GM10266 (cell line): Measurements from ENCODE around the gene ENPP7.
A peak's percentile ranks its signal among the peaks of the same experiment; 100 is the strongest.

Experiments used
- DNase-seq: peaks from one replicate; pipeline ENCODE4 v3.0.0; 2012; ENCODE audit errors: extremely low spot score
- TF ChIP-seq, protein P1 (sequence below): IDR thresholded peaks from 2 replicates; pipeline ENCODE4 v1.5.1; 2012; ENCODE audit warnings: mild to moderate bottlenecking, low read depth; ENCODE audit not compliant: control insufficient read depth, insufficient read depth; ENCODE audit errors: missing control alignments

The ENPP7 gene

DNA sequence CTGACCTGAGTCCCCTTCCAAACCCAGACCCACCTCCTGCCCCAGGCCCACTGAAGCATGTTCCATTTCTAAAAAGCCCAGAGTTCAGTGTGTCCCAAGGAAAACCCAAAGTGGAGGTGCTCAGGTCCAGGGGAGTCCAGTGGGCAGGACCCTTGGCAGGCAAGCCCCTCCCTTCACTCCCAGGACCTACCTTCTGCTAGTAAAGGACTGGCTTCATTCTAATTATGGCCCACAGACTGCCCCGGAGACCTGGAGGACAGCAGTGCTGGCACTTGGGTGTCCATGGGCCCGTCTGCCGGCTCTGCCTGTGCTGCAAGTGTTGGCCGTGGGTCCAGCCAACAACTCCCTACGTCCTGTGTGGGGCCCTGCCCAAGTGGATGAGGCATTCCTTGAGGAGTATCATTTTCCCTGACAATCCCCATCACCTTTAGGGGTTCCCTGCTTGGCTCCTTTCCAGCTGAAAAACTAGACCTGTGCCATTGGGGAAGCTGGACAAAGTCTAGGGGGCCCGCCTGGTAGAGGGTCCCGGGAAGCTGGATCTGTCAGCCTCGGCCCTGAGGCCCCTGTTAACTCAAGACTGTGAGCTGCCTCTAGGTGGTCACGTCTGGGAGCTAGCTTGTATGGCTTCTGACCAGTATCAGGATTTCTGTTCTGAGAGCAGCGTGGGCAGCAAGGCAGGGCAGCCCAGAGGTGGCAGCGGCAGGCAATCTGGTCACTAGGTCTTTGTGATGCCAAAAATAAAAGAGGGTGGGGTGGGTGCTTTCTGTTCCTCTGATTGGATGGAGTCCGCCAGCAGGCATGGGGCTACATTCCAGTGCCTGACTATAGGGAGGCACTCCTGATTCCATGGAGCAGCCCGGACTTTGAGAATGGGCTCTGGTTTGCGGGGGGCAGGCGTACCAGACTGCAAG is 55.4 kb downstream of the ENPP7 start:
- TF ChIP-seq, protein P1, sequence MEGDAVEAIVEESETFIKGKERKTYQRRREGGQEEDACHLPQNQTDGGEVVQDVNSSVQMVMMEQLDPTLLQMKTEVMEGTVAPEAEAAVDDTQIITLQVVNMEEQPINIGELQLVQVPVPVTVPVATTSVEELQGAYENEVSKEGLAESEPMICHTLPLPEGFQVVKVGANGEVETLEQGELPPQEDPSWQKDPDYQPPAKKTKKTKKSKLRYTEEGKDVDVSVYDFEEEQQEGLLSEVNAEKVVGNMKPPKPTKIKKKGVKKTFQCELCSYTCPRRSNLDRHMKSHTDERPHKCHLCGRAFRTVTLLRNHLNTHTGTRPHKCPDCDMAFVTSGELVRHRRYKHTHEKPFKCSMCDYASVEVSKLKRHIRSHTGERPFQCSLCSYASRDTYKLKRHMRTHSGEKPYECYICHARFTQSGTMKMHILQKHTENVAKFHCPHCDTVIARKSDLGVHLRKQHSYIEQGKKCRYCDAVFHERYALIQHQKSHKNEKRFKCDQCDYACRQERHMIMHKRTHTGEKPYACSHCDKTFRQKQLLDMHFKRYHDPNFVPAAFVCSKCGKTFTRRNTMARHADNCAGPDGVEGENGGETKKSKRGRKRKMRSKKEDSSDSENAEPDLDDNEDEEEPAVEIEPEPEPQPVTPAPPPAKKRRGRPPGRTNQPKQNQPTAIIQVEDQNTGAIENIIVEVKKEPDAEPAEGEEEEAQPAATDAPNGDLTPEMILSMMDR, result no peak
- no peak for DNase-seq

DNA sequence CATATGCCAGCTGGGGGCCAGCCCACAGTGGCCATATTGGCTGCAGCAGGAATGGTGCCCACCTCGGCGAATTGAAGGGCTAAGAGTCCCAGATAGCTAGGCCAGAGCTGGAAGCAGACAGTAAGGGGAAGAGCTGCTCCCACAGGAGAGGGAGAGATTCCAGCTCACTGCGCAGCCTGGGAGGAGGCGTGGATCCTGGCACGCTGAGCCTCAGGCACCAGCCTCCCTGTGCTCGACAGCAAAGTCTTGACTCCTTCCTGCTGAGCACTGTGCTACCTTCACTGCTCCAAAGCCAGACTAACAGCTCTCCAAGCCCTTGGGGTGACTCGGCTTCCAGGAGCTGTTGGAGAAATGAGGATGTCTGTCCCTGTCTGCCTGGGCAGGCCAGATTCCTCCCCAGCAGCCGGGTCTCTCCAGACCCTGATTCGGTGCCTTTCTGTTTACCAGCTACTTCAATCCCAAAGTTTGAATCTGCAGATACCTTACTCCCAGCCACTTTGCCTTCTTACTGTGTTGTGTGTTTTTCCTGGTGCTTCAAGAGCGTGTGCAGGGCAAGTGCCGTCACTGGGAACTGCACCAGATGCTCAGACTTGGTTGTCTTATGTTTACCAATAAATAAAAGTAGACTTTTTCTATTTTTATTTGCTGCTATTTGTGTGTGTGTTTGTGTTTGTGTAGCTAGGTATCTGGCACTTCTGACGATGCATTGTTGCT is 56.3 kb downstream of the ENPP7 start:
- TF ChIP-seq, protein P1, result no peak
- DNase-seq, result no peak

DNA sequence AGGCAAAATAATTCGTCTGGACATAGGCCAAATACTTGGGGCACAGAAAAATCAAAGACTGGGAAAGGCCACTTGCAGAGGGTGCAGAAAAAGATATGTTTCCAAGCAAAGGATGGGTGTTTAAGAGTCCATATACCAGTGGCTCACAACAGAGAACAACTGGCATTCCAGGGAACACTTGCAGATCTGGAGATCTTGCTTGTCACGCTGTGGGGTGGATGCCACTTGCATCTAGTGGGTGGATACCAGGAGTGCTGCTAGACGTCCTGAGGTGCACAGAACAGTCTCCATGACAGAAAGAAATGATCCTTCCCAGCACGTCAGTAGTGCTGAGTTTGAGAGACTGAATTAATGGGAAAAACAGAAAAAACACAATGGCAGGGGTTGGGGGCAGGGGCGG is 57.7 kb downstream of the ENPP7 start:
- TF ChIP-seq, protein P1, result no peak
- no peak for DNase-seq

DNA sequence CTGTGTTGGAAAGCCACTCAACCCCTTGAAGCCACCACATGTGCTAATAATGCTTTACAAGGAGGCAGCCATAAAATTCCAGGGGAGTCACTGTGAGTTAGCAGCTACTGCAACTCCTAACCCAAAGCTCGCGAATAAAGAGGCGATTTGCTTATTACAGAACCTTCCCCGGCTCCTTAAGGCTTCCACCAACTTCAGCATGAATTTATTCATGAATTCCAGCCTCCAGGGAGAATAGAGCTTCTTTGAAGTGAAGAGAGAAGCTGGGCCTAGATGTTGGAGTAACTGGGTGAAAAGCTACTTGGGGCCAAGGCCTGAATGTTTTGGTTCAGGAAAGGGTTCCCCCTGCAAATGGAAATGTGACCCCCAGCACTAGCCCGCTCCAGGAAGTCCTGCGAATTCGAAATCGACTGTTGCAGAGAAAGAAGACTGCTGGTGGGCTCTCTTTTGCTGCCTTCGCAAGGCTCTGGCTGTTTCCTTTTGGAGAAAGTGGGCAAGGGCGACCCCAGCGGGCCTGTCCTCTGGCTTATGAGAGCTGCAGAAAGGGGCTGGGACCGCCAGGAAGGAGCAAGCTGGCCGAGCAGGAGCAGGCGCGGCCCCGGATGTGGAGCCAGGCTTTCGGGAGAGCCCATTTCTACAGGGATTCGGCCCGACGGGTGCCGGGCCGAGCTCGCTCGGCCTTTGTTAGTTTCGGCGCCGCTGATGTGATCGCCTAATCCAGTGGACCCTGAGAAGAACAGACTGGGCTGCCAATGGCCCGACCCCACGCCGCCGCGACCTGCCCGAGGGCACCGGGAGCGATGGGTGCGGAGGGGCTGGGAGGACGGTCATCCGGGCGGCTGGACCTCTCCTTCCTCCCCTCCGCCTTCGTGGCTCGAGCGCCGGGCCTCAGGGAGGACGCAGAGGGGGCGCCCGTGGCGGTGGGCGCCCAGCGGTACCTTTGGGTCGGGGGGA is 58.5 kb downstream of the ENPP7 start:
- TF ChIP-seq, protein P1, result peak; percentile 6
- no peak for DNase-seq

DNA sequence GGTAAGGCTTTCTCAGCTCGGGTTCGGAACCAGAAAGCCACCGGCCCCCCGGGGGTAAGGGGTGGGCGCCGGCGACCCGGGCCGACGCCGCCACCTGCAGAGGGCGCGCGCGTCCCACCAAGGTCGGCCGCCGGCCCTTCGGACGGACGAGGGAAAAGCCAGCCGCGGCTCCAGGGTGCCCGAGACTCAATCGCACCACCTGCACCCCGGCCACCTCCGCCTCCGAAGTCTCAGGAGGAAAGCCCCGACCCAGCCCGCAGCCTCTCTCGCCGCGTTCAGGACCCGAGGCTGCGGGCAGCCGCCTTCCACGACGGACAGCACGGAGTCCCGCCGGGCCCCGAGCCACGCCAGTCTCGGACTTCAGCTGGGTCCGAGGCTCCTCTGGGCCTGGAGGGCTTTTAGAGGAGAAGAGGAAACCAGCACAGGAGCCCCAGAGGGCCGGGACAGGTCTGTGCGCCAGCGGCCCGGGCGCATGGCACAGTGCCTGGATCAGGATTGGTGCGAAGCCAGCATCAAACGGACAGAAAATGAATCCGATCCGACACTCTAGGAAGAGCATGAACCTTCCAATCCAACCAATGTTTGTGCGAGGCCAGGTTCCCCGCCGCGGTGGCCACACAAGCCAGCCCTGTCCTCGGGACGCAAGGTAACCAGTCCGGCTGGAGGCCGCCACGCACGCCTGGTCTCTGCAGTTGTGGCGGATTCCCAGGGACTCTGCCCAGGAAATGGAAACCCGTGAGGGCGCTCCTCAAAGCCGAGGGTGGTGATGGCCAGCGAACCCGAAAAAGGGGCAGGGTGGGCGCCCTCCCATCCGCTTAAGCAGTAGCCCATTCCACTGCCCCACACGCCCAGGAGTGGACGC is 59.4 kb downstream of the ENPP7 start:
- TF ChIP-seq, protein P1, result peak; percentile 91
- DNase-seq, result peak; percentile 90
